Activated CD8-positive, alpha-beta memory T cell treated with anti-CD3 and anti-CD28 coated beads, Interleukin-2, amount 10 ng/mL, durations not matched to agents 7 days and 5 days (primary cell): ENCODE measurements around the gene SEC22A. TPM values are rescaled to one million over a fixed set of nuclear protein-coding genes. Genes with fewer than 3 reads are reported as not detected.

Source experiments
- ATAC-seq: fragments of 150-1000 bp; cut with Tn5 transposase; one replicate; pipeline ENCODE4 v1.10.0; 2021; ENCODE audit warnings: moderate library complexity
- CTCF ChIA-PET: fragments of 350-600 bp; sonication (Branson Sonifier 250); formaldehyde crosslinking; loops from one replicate; lab custom pipeline; 2021; ENCODE audit warnings: antibody characterized with exemption; lab: Charles Lee
- DNase-seq: peaks from one replicate; pipeline ENCODE4 v3.0.0-alpha.2; 2020
- H3K27ac Mint-ChIP-seq: one replicate; pipeline ENCODE4 v1.8.0; 2021; ENCODE audit warnings: mild to moderate bottlenecking, mixed read lengths
- H3K27me3 Mint-ChIP-seq: one replicate; pipeline ENCODE4 v1.8.0; 2021; ENCODE audit warnings: mixed read lengths
- H3K36me3 Mint-ChIP-seq: one replicate; pipeline ENCODE4 v1.8.0; 2021; ENCODE audit warnings: mild to moderate bottlenecking, mixed read lengths
- H3K4me1 Mint-ChIP-seq: one replicate; pipeline ENCODE4 v1.8.0; 2021; ENCODE audit warnings: mixed read lengths
- H3K4me3 Mint-ChIP-seq: one replicate; pipeline ENCODE4 v1.8.0; 2021; ENCODE audit warnings: mild to moderate bottlenecking, moderate library complexity, mixed read lengths
- H3K9me3 Mint-ChIP-seq: one replicate; pipeline ENCODE4 v1.8.0; 2022; ENCODE audit warnings: low read depth, mixed read lengths
- total RNA-seq, 2 experiments: library from RNA; stranded (reverse); gene quantifications; one replicate each; pipeline ENCODE4 v1.2.3, GENCODE V29; 2021

SEC22A gene
- total RNA-seq, 2 experiments from 2014 or later: 14.5 to 15.2 TPM

GRCh38 chr3:123161167-123161566 lies 40.6 kb upstream of the SEC22A start:
- Mint-ChIP-seq H3K36me3 (peaks cover 6% of the 10 kb centered on the region), H3K27ac (no peak overlapping the region), H3K4me3 (no peak overlapping the region), H3K4me1 (no peaks in the 10 kb centered on the region), H3K27me3 (no peaks in the 10 kb centered on the region), H3K9me3 (no peaks in the 10 kb centered on the region)
- ATAC-seq (no peak), DNase-seq (no peak)
- CTCF ChIA-PET: no interaction called here

GRCh38 chr3:123163141-123163540 lies 38.6 kb upstream of the SEC22A start:
- CTCF ChIA-PET: no interaction called here
- Mint-ChIP-seq H3K27ac (no peak overlapping the region), H3K4me1 (no peaks in the 10 kb centered on the region), H3K36me3 (peaks cover 13% of the 10 kb centered on the region), H3K4me3 (no peak overlapping the region), H3K9me3 (no peaks in the 10 kb centered on the region), H3K27me3 (no peaks in the 10 kb centered on the region)
- DNase-seq: no peak
- no peak for ATAC-seq

GRCh38 chr3:123165163-123165562 lies 36.6 kb upstream of the SEC22A start:
- ATAC-seq: no peak

GRCh38 chr3:123167686-123168085 lies 34.1 kb upstream of the SEC22A start:
- H3K9me3 Mint-ChIP-seq: no peaks in the 10 kb centered on the region
- CTCF ChIA-PET: no interaction called here
- peaks cover 13% of the 10 kb centered on the region for H3K36me3 Mint-ChIP-seq
- H3K4me1 Mint-ChIP-seq: no peaks in the 10 kb centered on the region
- ATAC-seq: no peak
- H3K27ac Mint-ChIP-seq: no peak overlapping the region
- no peaks in the 10 kb centered on the region for H3K27me3 Mint-ChIP-seq
- no peak overlapping the region for H3K4me3 Mint-ChIP-seq
- DNase-seq: no peak

More at GRCh38 chr3:123165163-123165562, 36.6 kb upstream of the SEC22A start:
- Mint-ChIP-seq H3K27ac (no peak overlapping the region), H3K4me3 (no peak overlapping the region), H3K4me1 (no peaks in the 10 kb centered on the region), H3K9me3 (no peaks in the 10 kb centered on the region), H3K36me3 (peaks cover 13% of the 10 kb centered on the region), H3K27me3 (no peaks in the 10 kb centered on the region)
- CTCF ChIA-PET: no interaction called here
- no peak for DNase-seq

GRCh38 chr3:123168122-123168521 lies 33.6 kb upstream of the SEC22A start:
- H3K36me3 Mint-ChIP-seq: peaks cover 14% of the 10 kb centered on the region
- no peak overlapping the region for H3K27ac Mint-ChIP-seq
- ATAC-seq (no peak), DNase-seq (no peak)
- no peaks in the 10 kb centered on the region for H3K9me3 Mint-ChIP-seq
- H3K27me3 Mint-ChIP-seq: no peaks in the 10 kb centered on the region
- no peaks in the 10 kb centered on the region for H3K4me1 Mint-ChIP-seq
- H3K4me3 Mint-ChIP-seq: no peak overlapping the region
- CTCF ChIA-PET: no interaction called here

GRCh38 chr3:123168605-123169004 lies 33.1 kb upstream of the SEC22A start:
- ATAC-seq (no peak), DNase-seq (no peak)
- Mint-ChIP-seq H3K4me3 (no peak overlapping the region), H3K27me3 (no peaks in the 10 kb centered on the region), H3K27ac (no peak overlapping the region), H3K36me3 (peaks cover 16% of the 10 kb centered on the region), H3K4me1 (no peaks in the 10 kb centered on the region), H3K9me3 (no peaks in the 10 kb centered on the region)
- CTCF ChIA-PET: no interaction called here

GRCh38 chr3:123169492-123169929 lies 32.2 kb upstream of the SEC22A start:
- CTCF ChIA-PET: no interaction called here
- no peaks in the 10 kb centered on the region for H3K4me1 Mint-ChIP-seq
- ATAC-seq (no peak), DNase-seq (no peak)
- peaks cover 16% of the 10 kb centered on the region for H3K36me3 Mint-ChIP-seq
- no peaks in the 10 kb centered on the region for H3K27me3 Mint-ChIP-seq
- no peak overlapping the region for H3K27ac Mint-ChIP-seq
- no peak overlapping the region for H3K4me3 Mint-ChIP-seq
- no peaks in the 10 kb centered on the region for H3K9me3 Mint-ChIP-seq

- DNase-seq (no peak), ATAC-seq (no peak)
- Mint-ChIP-seq H3K27me3 (no peaks in the 10 kb centered on the region), H3K27ac (no peak overlapping the region), H3K4me3 (no peak overlapping the region), H3K4me1 (no peaks in the 10 kb centered on the region), H3K36me3 (peaks cover 12% of the 10 kb centered on the region), H3K9me3 (no peaks in the 10 kb centered on the region)
- CTCF ChIA-PET: no interaction called here
Measured at GRCh38 chr3:123169930-123170329, 31.8 kb upstream of the SEC22A start.

GRCh38 chr3:123180791-123181190 lies 21.0 kb upstream of the SEC22A start:
- no peaks in the 10 kb centered on the region for H3K27me3 Mint-ChIP-seq
- no peak for ATAC-seq
- H3K27ac Mint-ChIP-seq: no peak overlapping the region
- no peaks in the 10 kb centered on the region for H3K36me3 Mint-ChIP-seq
- no peaks in the 10 kb centered on the region for H3K9me3 Mint-ChIP-seq
- DNase-seq: no peak
- H3K4me3 Mint-ChIP-seq: no peak overlapping the region
- no peaks in the 10 kb centered on the region for H3K4me1 Mint-ChIP-seq
- CTCF ChIA-PET: no interaction called here

- Mint-ChIP-seq H3K9me3 (no peaks in the 10 kb centered on the region), H3K27me3 (no peaks in the 10 kb centered on the region), H3K27ac (no peak overlapping the region), H3K36me3 (no peaks in the 10 kb centered on the region), H3K4me1 (no peaks in the 10 kb centered on the region), H3K4me3 (no peak overlapping the region)
- CTCF ChIA-PET: interaction anchor here (1.2 kb wide), 1 partner anchor 11 kb away, joined by 3 read pairs; no protein-coding TSS in a partner anchor
- no peak for ATAC-seq
- DNase-seq: no peak
Measured at GRCh38 chr3:123186695-123187094, 15.0 kb upstream of the SEC22A start.

GRCh38 chr3:123188058-123188457 lies 13.7 kb upstream of the SEC22A start:
- H3K9me3 Mint-ChIP-seq: no peaks in the 10 kb centered on the region
- no peak overlapping the region for H3K27ac Mint-ChIP-seq
- CTCF ChIA-PET: no interaction called here
- no peaks in the 10 kb centered on the region for H3K36me3 Mint-ChIP-seq
- no peaks in the 10 kb centered on the region for H3K27me3 Mint-ChIP-seq
- ATAC-seq: no peak
- no peaks in the 10 kb centered on the region for H3K4me1 Mint-ChIP-seq
- no peak overlapping the region for H3K4me3 Mint-ChIP-seq
- no peak for DNase-seq

GRCh38 chr3:123193448-123194101 lies 8.2 kb upstream of the SEC22A start:
- peaks cover 6% of the 10 kb centered on the region for H3K27me3 Mint-ChIP-seq
- no peak for ATAC-seq
- no peaks in the 10 kb centered on the region for H3K4me1 Mint-ChIP-seq
- DNase-seq: no peak
- peaks cover 2% of the 10 kb centered on the region for H3K9me3 Mint-ChIP-seq
- H3K36me3 Mint-ChIP-seq: no peaks in the 10 kb centered on the region
- no peak overlapping the region for H3K4me3 Mint-ChIP-seq
- no peak overlapping the region for H3K27ac Mint-ChIP-seq
- CTCF ChIA-PET: no interaction called here

GRCh38 chr3:123194552-123194951 lies 7.2 kb upstream of the SEC22A start:
- Mint-ChIP-seq H3K4me1 (no peaks in the 10 kb centered on the region), H3K4me3 (no peak overlapping the region), H3K36me3 (no peaks in the 10 kb centered on the region), H3K9me3 (peaks cover 5% of the 10 kb centered on the region), H3K27ac (no peak overlapping the region), H3K27me3 (peaks cover 9% of the 10 kb centered on the region)
- ATAC-seq: no peak
- CTCF ChIA-PET: no interaction called here
- no peak for DNase-seq

GRCh38 chr3:123198372-123198771 lies 3.4 kb upstream of the SEC22A start:
- Mint-ChIP-seq H3K4me1 (peaks cover 21% of the 10 kb centered on the region), H3K27ac (no peak overlapping the region), H3K36me3 (no peaks in the 10 kb centered on the region), H3K9me3 (peaks cover 5% of the 10 kb centered on the region), H3K27me3 (peaks cover 9% of the 10 kb centered on the region), H3K4me3 (no peak overlapping the region)
- ATAC-seq: no peak
- no peak for DNase-seq
- CTCF ChIA-PET: interaction anchor here (0.8 to 0.9 kb wide), 2 partner anchors 12 to 382 kb away, joined by 3 read pairs; no protein-coding TSS in a partner anchor
